ENCODE results near the gene MRPL21.
A peak's percentile ranks its signal among the peaks of the same experiment; 100 is the strongest.

The MRPL21 gene

DNA sequence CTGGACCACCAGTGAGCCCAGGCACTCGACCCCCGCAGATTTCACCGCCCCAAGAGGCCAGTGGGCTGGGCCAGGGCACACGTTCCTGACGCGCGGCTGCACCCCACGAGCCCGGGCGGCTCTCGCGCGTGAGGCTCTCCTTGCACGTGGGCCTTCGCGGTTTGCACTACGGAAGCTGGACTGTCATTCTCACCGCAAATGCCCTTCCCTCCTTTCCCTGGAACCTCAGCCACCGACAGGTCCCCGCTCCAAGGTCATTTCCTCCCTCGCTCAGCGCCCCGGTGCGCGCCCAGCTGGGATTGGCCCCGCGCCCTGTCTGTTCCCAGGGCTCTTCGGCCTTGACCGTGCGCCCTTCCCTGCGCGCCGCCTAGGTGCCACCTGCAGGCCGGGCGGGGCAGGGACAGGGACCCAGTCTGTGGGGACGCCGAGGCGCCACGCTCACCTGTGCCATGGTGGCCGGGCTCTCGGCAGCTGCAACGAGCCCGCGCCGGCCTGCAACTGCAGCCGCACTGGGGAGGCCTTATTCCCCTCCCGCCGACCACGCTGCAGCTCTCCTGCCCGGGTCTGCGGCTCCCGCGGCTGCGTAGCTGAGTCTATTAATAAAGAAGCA, 59.8 kb downstream of the MRPL21 start:
- Histone ChIP-seq H3K27ac (ENCODE audit: low read length) (peak overlapping the region; percentile 67), H3K27me3 (replicated peaks; ENCODE audit: insufficient read depth, low read length) (no peaks in the 10 kb centered on the region), H3K36me3 (replicated peaks; ENCODE audit: insufficient read depth, low read length) (no peaks in the 10 kb centered on the region), H3K9me2 (replicated peaks; ENCODE audit: insufficient read depth, low read length) (no peaks in the 10 kb centered on the region), H2AFZ (ENCODE audit: low read length) (peak overlapping the region; percentile 86), H4K20me1 (ENCODE audit: insufficient read depth, low read length) (no peaks in the 10 kb centered on the region), H3K9ac (ENCODE audit: low read length) (peak overlapping the region; percentile 64), H3K79me2 (ENCODE audit: low read length) (peaks cover 14% of the 10 kb centered on the region), H3K4me3 (ENCODE audit: low read length) (peak overlapping the region; percentile 68), H3F3A (ENCODE audit: insufficient read depth, low read length) (peaks cover 46% of the 10 kb centered on the region), H3K4me1 (ENCODE audit: low read length) (peaks cover 13% of the 10 kb centered on the region), H3K9me3 (replicated peaks; ENCODE audit: insufficient read depth, low read length) (no peaks in the 10 kb centered on the region), H3K4me2 (ENCODE audit: low read depth, low read length) (peak overlapping the region; percentile 88)
- peak; percentile 92 for DNase-seq
- TF ChIP-seq, protein P1, sequence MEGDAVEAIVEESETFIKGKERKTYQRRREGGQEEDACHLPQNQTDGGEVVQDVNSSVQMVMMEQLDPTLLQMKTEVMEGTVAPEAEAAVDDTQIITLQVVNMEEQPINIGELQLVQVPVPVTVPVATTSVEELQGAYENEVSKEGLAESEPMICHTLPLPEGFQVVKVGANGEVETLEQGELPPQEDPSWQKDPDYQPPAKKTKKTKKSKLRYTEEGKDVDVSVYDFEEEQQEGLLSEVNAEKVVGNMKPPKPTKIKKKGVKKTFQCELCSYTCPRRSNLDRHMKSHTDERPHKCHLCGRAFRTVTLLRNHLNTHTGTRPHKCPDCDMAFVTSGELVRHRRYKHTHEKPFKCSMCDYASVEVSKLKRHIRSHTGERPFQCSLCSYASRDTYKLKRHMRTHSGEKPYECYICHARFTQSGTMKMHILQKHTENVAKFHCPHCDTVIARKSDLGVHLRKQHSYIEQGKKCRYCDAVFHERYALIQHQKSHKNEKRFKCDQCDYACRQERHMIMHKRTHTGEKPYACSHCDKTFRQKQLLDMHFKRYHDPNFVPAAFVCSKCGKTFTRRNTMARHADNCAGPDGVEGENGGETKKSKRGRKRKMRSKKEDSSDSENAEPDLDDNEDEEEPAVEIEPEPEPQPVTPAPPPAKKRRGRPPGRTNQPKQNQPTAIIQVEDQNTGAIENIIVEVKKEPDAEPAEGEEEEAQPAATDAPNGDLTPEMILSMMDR (IDR thresholded peaks at IDR 0.05; ENCODE audit: low read length) = peak; percentile 86
- TF ChIP-seq EZH2phosphoT487 (IDR thresholded peaks at IDR 0.05; ENCODE audit: low read length) = no peak
- TF ChIP-seq EZH2 (optimal IDR thresholded peaks at IDR 0.05; ENCODE audit: low read depth, low read length) = no peak

DNA sequence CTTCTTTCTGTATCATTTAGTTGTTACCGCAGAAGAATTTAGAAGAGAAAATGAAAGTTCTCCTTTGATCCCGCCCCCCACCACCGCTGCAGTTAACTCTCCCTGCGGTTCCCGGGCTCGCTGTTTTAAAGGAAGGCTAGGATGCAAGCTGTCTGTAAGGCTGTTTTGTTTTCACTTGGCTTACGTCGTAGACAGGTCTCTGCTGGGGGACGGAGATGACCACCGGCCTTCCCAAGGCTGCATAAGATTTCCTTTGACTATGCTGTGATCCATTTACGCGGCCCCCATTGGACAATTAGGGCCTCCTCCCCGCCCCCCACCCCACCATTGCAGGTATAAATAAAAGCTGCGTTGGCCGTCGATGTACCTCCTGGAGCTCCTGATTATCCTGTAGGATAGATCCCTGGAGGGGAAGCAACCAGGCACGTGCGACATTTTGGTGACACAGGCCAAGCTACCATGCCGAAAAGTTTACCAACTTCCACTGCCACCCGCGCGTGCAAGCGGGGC, 60.5 kb downstream of the MRPL21 start:
- Histone ChIP-seq H3F3A (ENCODE audit: insufficient read depth, low read length) (peaks cover 49% of the 10 kb centered on the region), H3K9ac (ENCODE audit: low read length) (peak overlapping the region; percentile 64), H3K9me3 (replicated peaks; ENCODE audit: insufficient read depth, low read length) (no peaks in the 10 kb centered on the region), H3K27me3 (replicated peaks; ENCODE audit: insufficient read depth, low read length) (no peaks in the 10 kb centered on the region), H3K27ac (ENCODE audit: low read length) (peak overlapping the region; percentile 67; the same call in 1 of the 2 replicates), H4K20me1 (ENCODE audit: insufficient read depth, low read length) (no peaks in the 10 kb centered on the region), H3K79me2 (ENCODE audit: low read length) (peaks cover 18% of the 10 kb centered on the region), H3K9me2 (replicated peaks; ENCODE audit: insufficient read depth, low read length) (no peaks in the 10 kb centered on the region), H3K4me1 (ENCODE audit: low read length) (peaks cover 15% of the 10 kb centered on the region), H2AFZ (ENCODE audit: low read length) (peak overlapping the region; percentile 86), H3K4me2 (ENCODE audit: low read depth, low read length) (peak overlapping the region; percentile 88), H3K36me3 (replicated peaks; ENCODE audit: insufficient read depth, low read length) (no peaks in the 10 kb centered on the region), H3K4me3 (ENCODE audit: low read length) (peak overlapping the region; percentile 68)
- peak; percentile 85 for DNase-seq
- TF ChIP-seq EZH2 (optimal IDR thresholded peaks at IDR 0.05; ENCODE audit: low read depth, low read length) = no peak
- TF ChIP-seq EZH2phosphoT487 (IDR thresholded peaks at IDR 0.05; ENCODE audit: low read length) = no peak
- TF ChIP-seq, protein P1 (IDR thresholded peaks at IDR 0.05; ENCODE audit: low read length) = no peak

DNA sequence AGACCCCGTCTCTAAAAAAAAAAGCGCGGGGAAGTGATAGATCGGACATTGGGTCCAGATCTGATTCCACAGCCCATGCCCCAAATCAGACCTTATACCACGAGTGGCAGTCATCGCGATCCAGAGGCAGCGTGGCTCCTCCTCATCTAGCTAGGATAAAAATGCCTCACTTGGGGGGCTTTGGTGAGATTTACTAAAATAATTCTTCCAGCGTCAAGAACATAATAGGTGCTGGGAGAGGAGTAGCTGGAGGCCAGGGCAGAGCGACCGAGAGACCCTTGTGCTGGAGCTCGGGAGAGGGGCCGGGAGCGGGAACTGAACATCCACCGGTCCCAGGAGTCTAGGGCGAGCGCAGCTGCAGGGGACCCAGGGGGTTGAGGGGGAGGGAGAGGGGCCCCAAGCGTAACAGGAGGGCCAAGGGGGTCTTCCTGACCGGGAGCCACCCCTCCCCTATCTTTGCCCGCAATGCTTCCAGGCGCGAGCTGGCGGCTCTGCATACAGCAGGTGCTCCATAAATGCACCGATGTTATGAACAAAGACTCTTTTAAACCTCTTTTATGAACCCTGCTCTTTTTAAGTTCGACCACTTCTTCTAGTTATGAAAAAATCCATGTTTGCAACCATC, 61.1 kb downstream of the MRPL21 start:
- Histone ChIP-seq H3K79me2 (ENCODE audit: low read length) (peaks cover 24% of the 10 kb centered on the region), H3K9me3 (replicated peaks; ENCODE audit: insufficient read depth, low read length) (no peaks in the 10 kb centered on the region), H3K4me2 (ENCODE audit: low read depth, low read length) (peak overlapping the region; percentile 88), H2AFZ (ENCODE audit: low read length) (peak overlapping the region; percentile 86), H3K36me3 (replicated peaks; ENCODE audit: insufficient read depth, low read length) (no peaks in the 10 kb centered on the region), H3K27ac (ENCODE audit: low read length) (peak overlapping the region; percentile 67; the same call in 1 of the 2 replicates), H3K4me3 (ENCODE audit: low read length) (peak overlapping the region; percentile 68), H3K9ac (ENCODE audit: low read length) (peak overlapping the region; percentile 64; the same call in 1 of the 2 replicates), H3K27me3 (replicated peaks; ENCODE audit: insufficient read depth, low read length) (no peaks in the 10 kb centered on the region), H3K4me1 (ENCODE audit: low read length) (peaks cover 19% of the 10 kb centered on the region), H3F3A (ENCODE audit: insufficient read depth, low read length) (peaks cover 49% of the 10 kb centered on the region), H3K9me2 (replicated peaks; ENCODE audit: insufficient read depth, low read length) (no peaks in the 10 kb centered on the region), H4K20me1 (ENCODE audit: insufficient read depth, low read length) (no peaks in the 10 kb centered on the region)
- TF ChIP-seq, protein P1 (IDR thresholded peaks at IDR 0.05; ENCODE audit: low read length) = no peak
- no peak for TF ChIP-seq EZH2 (optimal IDR thresholded peaks at IDR 0.05; ENCODE audit: low read depth, low read length)
- TF ChIP-seq EZH2phosphoT487 (IDR thresholded peaks at IDR 0.05; ENCODE audit: low read length) = no peak
- DNase-seq = peak; percentile 10

All from MM.1S (cell line).